HEK293T (cell line): Measurements from ENCODE around the gene QSOX2.

Source experiments
- CTCF ChIA-PET: fragments of 350-600 bp; formaldehyde crosslinking; extraction: SDS; loops from one replicate; lab custom pipeline; 2021; ENCODE audit warnings: antibody characterized with exemption, inconsistent platforms; lab: Yijun Ruan, JAX
- POLR2A ChIA-PET: fragments of 350-600 bp; formaldehyde crosslinking; extraction: SDS; loops from one replicate; lab custom pipeline; 2020; ENCODE audit warnings: antibody characterized with exemption, inconsistent platforms; lab: Yijun Ruan, JAX
- DNase-seq: peaks from one replicate; pipeline ENCODE4 v3.0.0; 2012; ENCODE audit warnings: mixed read lengths; ENCODE audit errors: extremely low spot score
- ARNT ChIP-seq: fragments of 450-650 bp; IDR thresholded peaks from 2 replicates; pipeline ENCODE4 v1.6.1; 2017; ENCODE audit warnings: mild to moderate bottlenecking
- BHLHE40 ChIP-seq: fragments of 450-650 bp; IDR thresholded peaks from 2 replicates; pipeline ENCODE4 v1.6.1; 2016; ENCODE audit warnings: mild to moderate bottlenecking, moderate library complexity, borderline replicate concordance
- CTBP1 ChIP-seq: fragments of 450-650 bp; IDR thresholded peaks from 2 replicates; pipeline ENCODE4 v1.6.1; 2016; ENCODE audit warnings: borderline replicate concordance
- ELF4 ChIP-seq: fragments of 450-650 bp; IDR thresholded peaks from 2 replicates; pipeline ENCODE4 v1.6.1; 2017; ENCODE audit warnings: antibody characterized with exemption
- FOXA1 ChIP-seq: fragments of 450-650 bp; IDR thresholded peaks from 2 replicates; pipeline ENCODE4 v1.6.1; 2016; ENCODE audit warnings: mild to moderate bottlenecking
- FOXK2 ChIP-seq: fragments of 450-650 bp; IDR thresholded peaks from 2 replicates; pipeline ENCODE4 v1.6.1; 2016; ENCODE audit warnings: mild to moderate bottlenecking
- FOXM1 ChIP-seq: fragments of 450-650 bp; IDR thresholded peaks from 2 replicates; pipeline ENCODE4 v1.6.1; 2017; ENCODE audit warnings: mild to moderate bottlenecking, borderline replicate concordance
- HDGF ChIP-seq: fragments of 450-650 bp; IDR thresholded peaks from 2 replicates; pipeline ENCODE4 v1.6.1; 2017; ENCODE audit warnings: antibody characterized with exemption, borderline replicate concordance
- L3MBTL2 ChIP-seq: fragments of 450-650 bp; conservative IDR thresholded peaks from 2 replicates; pipeline ENCODE4 v1.6.1; 2016; ENCODE audit warnings: mild to moderate bottlenecking
- LEF1 ChIP-seq: fragments of 450-650 bp; IDR thresholded peaks from 2 replicates; pipeline ENCODE4 v1.6.1; 2017; ENCODE audit warnings: mild to moderate bottlenecking, borderline replicate concordance
- NFRKB ChIP-seq: fragments of 450-650 bp; IDR thresholded peaks from 2 replicates; pipeline ENCODE4 v1.6.1; 2016; ENCODE audit warnings: mild to moderate bottlenecking, moderate library complexity
- SP1 ChIP-seq: fragments of 450-650 bp; IDR thresholded peaks from 2 replicates; pipeline ENCODE4 v1.6.1; 2017
- SUZ12 ChIP-seq: fragments of 450-650 bp; IDR thresholded peaks from 2 replicates; pipeline ENCODE4 v1.6.1; 2016; ENCODE audit warnings: mild to moderate bottlenecking
- TARDBP ChIP-seq: fragments of 450-650 bp; IDR thresholded peaks from 2 replicates; pipeline ENCODE4 v1.6.1; 2016
- ZNF384 ChIP-seq: fragments of 450-650 bp; IDR thresholded peaks from 2 replicates; pipeline ENCODE4 v1.6.1; 2016
- TF ChIP-seq, protein P1 (sequence below): fragments of 450-650 bp; IDR thresholded peaks from 2 replicates; pipeline ENCODE4 v1.6.1; 2016

Gene QSOX2

DNA sequence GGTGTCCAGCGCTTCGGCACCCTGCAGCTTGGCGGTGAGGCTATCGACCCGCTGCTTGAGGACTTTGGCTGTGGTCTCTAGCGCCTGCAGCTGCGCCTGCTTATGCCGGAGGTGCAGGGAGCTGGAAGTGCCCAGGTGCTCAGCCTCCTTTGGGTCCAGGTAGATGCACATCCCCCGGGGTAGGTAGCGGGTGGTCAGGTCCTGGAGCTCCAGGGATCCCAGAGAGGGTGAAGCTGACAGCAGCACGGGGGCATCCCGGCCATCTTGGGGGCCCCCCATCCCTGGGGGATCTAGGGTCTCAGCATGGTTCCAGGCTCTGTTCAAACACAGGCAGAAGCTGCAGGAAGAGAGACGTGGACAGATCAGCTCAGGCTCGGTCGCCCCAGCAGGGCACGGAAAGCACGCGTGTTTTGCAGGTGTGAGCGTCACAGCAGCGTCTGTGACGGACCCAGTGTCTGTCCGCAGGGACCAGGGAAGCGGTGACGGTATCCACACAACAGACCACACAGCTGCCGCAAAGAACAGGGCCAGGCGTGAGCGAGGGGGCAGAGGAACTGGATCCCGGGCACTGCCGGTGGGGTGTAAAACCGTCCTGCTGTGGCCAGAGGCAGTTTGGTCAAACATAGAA, 40.9 kb upstream of the QSOX2 start:
- CTCF ChIA-PET, result no interaction called here
- TF ChIP-seq ARNT, result no peak
- no peak for TF ChIP-seq SP1
- no peak for TF ChIP-seq ELF4
- TF ChIP-seq TARDBP, result no peak
- TF ChIP-seq L3MBTL2, result no peak
- TF ChIP-seq HDGF, result no peak
- no peak for TF ChIP-seq ZNF384
- no peak for TF ChIP-seq FOXA1
- TF ChIP-seq SUZ12, result no peak
- TF ChIP-seq, protein P1, sequence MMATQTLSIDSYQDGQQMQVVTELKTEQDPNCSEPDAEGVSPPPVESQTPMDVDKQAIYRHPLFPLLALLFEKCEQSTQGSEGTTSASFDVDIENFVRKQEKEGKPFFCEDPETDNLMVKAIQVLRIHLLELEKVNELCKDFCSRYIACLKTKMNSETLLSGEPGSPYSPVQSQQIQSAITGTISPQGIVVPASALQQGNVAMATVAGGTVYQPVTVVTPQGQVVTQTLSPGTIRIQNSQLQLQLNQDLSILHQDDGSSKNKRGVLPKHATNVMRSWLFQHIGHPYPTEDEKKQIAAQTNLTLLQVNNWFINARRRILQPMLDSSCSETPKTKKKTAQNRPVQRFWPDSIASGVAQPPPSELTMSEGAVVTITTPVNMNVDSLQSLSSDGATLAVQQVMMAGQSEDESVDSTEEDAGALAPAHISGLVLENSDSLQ, result no peak
- no peak for TF ChIP-seq NFRKB
- no peak for TF ChIP-seq FOXM1
- TF ChIP-seq BHLHE40, result no peak
- TF ChIP-seq LEF1, result no peak
- TF ChIP-seq FOXK2, result no peak
- no peak for TF ChIP-seq CTBP1
- POLR2A ChIA-PET, result no interaction called here
- no peak for DNase-seq

DNA sequence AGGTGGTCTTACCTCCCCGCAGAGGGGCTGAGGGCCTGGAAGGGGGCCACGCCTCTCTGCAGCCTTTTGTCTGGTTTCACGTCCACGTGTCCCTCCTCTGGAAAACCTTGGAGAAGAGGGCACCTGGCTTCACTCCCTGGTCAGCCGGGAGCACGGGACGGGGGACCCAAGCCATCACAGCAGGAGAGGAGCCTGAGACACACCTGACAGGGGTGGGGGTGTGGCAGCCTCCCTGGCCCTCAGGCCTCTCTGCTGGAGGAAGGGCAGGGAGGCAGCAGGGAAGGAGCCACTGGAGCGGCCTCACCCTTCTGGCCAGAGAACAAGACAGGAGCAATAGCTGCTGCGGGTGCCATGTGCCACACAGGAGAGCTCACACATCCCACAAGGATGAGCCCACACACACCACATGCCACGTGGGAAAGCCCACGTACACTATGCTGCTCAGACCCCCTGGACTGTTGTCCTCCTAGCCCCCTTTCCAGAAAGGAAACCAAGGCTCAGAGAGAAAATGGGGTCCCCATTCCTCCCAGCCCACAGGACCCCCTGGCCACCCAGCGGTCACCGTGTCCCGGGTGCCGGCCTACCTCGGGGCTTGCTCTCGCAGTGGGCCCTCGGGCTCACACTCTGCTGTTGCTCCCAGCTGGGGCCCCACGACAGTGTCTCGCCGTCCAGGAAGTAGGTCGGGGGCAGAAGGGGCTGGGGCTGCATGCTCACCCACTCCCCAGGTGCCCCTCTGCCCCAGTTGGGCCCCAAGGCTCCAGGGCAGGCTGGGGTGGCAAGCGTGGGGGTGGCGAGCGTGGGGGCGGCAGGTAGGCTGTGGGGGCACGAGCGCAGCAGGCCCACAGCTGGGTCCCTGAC, 40.1 kb upstream of the QSOX2 start:
- ChIA-PET POLR2A (no interaction called here), CTCF (no interaction called here)
- no peak for DNase-seq
- no peak for TF ChIP-seq L3MBTL2
- TF ChIP-seq, protein P1, result no peak
- no peak for TF ChIP-seq FOXM1
- TF ChIP-seq SP1, result no peak
- no peak for TF ChIP-seq FOXK2

DNA sequence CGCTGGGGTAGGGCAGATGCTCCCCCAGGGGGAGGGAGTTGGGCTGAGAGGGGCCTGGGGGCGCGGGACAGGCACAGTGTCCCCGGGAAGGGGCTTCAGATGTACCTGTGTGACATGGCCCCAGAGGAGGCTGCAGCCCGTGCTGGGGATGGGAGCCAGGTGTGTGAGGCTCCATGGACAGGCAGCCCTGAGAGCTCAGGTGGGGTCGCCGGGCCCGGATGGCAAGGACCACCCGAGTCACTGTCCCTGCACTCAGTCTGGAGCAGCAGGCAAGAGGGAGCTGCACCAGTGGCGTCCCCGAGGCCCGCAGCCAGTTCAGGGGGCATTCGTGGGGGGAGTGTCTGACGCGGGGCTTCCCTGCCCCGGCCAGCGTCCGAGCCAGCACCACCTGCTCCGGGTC, 39.3 kb upstream of the QSOX2 start:
- CTCF ChIA-PET, result interaction anchor here (1.2 kb wide), 1 partner anchor 115 kb away, joined by 3 read pairs; no protein-coding TSS in a partner anchor
- TF ChIP-seq HDGF (no peak), LEF1 (no peak), FOXA1 (no peak), BHLHE40 (no peak), TARDBP (no peak), L3MBTL2 (no peak), NFRKB (no peak), ARNT (no peak), ELF4 (no peak), SP1 (no peak), FOXM1 (no peak), SUZ12 (no peak), FOXK2 (no peak)
- TF ChIP-seq, protein P1, result no peak
- DNase-seq, result no peak

DNA sequence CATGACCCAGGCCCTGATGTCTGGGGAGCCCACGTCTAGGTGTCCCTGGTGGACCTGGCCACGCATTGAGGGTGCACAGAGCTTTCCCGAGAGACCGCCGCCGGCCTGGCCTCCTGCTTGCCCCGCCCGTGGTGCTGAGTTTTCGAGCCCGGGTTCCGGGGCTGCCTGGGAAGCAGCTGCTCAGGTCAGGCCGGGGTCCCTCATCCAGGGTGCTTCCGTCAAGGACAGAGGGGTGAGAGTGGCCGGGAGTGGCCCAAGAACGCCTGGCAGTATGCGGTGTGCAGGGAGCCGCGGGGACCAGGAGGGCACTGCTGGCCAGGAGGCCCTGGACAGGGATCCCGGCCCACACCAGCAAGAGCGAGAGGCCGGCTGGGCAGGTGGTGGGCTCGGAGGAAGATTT, 38.7 kb upstream of the QSOX2 start:
- ChIA-PET CTCF (interaction anchor here (1.2 kb wide), 1 partner anchor 114 kb away, joined by 3 read pairs; no protein-coding TSS in a partner anchor), POLR2A (no interaction called here)
- TF ChIP-seq TARDBP (no peak), L3MBTL2 (no peak), HDGF (no peak), BHLHE40 (no peak), FOXK2 (no peak), ARNT (no peak), SUZ12 (no peak), FOXM1 (no peak), CTBP1 (no peak), SP1 (no peak), ELF4 (no peak), FOXA1 (no peak)
- TF ChIP-seq, protein P1, result no peak
- no peak for DNase-seq

More for the DNA sequence above, 39.3 kb upstream of the QSOX2 start:
- POLR2A ChIA-PET, result no interaction called here

DNA sequence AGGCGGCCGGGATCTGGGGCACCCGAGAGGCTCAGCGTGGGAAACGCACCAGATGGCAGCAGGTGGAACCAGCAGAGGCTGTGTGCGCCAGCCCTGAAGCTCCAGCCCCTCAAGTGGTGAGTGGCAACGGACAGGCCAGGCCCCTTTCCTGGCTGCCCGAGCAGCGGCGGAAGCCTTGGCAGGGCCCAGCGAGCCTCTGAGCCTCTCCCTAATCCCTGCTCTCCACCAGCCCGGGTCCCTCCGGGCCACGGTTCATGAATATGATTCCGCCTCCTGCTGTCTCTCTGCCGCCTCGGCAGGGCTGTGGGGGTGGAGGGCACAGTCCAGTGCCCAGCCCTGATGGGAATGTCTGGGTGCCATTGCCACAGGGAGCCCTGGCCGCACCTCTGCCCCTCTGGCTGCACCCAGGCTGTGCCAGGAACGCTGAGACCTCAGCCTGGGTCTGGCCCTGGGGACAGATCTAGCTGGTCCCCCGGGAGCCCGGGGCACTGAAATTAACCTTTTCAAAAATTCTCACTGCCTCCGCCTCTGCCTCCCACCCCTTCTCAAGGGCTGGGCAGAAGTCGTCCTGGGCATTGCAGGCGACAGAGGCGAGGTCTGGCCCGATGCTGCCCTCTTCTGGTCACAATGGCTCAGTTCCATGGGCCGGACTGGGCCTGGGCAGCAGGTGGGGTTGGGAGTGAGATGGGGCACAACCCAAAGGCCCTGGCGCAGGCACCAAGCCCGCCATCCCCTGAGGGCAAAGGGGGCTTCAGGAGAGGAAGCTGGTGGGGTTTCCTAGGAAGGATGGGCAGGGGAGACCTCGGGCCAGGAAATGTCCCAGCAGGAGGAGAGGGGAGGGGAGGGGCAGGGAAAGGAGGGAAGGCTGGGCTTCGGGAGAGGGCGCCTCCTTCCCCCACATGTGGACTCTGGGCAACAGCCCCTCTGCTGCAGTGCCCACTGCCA, 38.0 kb upstream of the QSOX2 start:
- ChIA-PET CTCF (interaction anchor here (1.2 kb wide), 1 partner anchor 113 kb away, joined by 3 read pairs; no protein-coding TSS in a partner anchor), POLR2A (no interaction called here)
- TF ChIP-seq ARNT, result no peak
- no peak for TF ChIP-seq TARDBP
- TF ChIP-seq L3MBTL2, result no peak
- no peak for TF ChIP-seq HDGF
- TF ChIP-seq BHLHE40, result no peak
- TF ChIP-seq, protein P1, result no peak
- no peak for TF ChIP-seq CTBP1
- TF ChIP-seq LEF1, result no peak
- no peak for TF ChIP-seq FOXM1
- DNase-seq, result peak; percentile 88
